ENCODE data around the gene TPSD1.
"Not testable (repeated sequence)": the region's sequence is repeated elsewhere in the genome, so short reads cannot be mapped to it uniquely, and the experiment has no call there.

TPSD1 gene

GRCh38 chr16:1283996-1284616, 28.2 kb downstream of the TPSD1 start:
- no peak for DNase-seq

GRCh38 chr16:1285669-1286512, 30.0 kb downstream of the TPSD1 start:
- no peak for DNase-seq

GRCh38 chr16:1286513-1287094, 30.7 kb downstream of the TPSD1 start:
- DNase-seq, result no peak

GRCh38 chr16:1287982-1288670, 32.3 kb downstream of the TPSD1 start:
- DNase-seq, result no peak

- no peak for DNase-seq
These were observed 33.1 kb downstream of the TPSD1 start for GRCh38 chr16:1288813-1289476.

GRCh38 chr16:1289477-1289866, 33.6 kb downstream of the TPSD1 start:
- DNase-seq, result no peak

- no peak for DNase-seq
These were observed 34.2 kb downstream of the TPSD1 start for GRCh38 chr16:1290063-1290501.

GRCh38 chr16:1290860-1291575, 35.1 kb downstream of the TPSD1 start:
- DNase-seq, result no peak

- DNase-seq, result no peak
These were observed 35.7 kb downstream of the TPSD1 start for GRCh38 chr16:1291576-1291974.

- DNase-seq, result not testable (repeated sequence)
These were observed 36.3 kb downstream of the TPSD1 start for GRCh38 chr16:1292208-1292607.

GRCh38 chr16:1292808-1293207, 36.9 kb downstream of the TPSD1 start:
- DNase-seq, result not testable (repeated sequence)

GRCh38 chr16:1293921-1294656, 38.2 kb downstream of the TPSD1 start:
- DNase-seq, result no peak

- no peak for DNase-seq
These were observed 39.6 kb downstream of the TPSD1 start for GRCh38 chr16:1295465-1295864.

GRCh38 chr16:1296688-1297017, 40.8 kb downstream of the TPSD1 start:
- DNase-seq, result not testable (repeated sequence)

GRCh38 chr16:1297018-1297696, 41.3 kb downstream of the TPSD1 start:
- no peak for DNase-seq

- DNase-seq, result no peak
These were observed 42.5 kb downstream of the TPSD1 start for GRCh38 chr16:1298406-1298805.

GRCh38 chr16:1299012-1299867, 43.4 kb downstream of the TPSD1 start:
- no peak for DNase-seq

- DNase-seq, result no peak
These were observed 44.0 kb downstream of the TPSD1 start for GRCh38 chr16:1299868-1300203.

- DNase-seq, result peak; percentile 36 to 70 (median 49)
These were observed 45.0 kb downstream of the TPSD1 start for GRCh38 chr16:1300664-1301476.
